GM18909 (cell line): ENCODE data around the gene SERP2.

Source experiments
- ATAC-seq: cut with Tn5 transposase; IDR thresholded peaks from one replicate; pipeline ENCODE4 v1.9.1; 2021; ENCODE audit warnings: mild to moderate bottlenecking; ENCODE audit not compliant: unreplicated experiment, poor library complexity

SERP2 gene

DNA sequence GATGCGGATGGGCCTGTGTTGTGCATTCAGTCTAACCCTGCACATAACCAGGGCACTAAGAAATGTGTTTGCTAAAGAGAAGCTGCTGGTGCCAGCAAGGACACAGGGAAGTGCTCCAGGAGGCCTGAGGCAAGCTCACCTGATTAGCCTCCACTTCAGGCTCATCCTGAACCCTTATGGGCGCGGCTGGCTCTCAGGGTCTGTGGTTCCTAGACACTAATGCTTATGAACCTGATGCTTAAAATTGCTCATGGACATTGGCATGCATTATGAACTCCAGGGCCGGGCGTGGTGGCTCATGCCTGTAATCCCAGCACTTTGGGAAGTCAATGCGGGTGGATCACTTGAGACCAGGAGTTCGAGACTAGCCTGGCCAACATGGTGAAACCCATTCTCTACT is 34.3 kb downstream of the SERP2 start:
- no peak for ATAC-seq

DNA sequence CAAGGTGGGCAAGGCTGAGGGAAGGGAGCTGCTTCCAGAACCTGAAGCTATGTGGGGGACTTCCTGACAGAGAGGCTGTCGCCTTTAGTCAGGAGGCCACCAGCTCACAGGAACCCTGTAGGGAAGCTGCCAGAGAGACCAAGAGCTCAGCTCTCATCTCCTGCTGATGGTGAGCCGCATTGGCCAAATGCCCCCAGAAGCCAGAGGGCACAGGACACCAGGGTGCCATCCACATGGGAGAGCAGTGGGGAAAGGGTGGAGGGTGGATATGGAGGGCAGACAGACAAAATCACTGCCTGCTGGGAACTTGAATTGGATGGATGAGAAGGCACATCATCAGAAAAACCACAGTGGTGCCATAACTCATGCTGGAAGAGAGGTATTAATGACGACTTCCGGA is 36.0 kb downstream of the SERP2 start:
- ATAC-seq, result no peak

DNA sequence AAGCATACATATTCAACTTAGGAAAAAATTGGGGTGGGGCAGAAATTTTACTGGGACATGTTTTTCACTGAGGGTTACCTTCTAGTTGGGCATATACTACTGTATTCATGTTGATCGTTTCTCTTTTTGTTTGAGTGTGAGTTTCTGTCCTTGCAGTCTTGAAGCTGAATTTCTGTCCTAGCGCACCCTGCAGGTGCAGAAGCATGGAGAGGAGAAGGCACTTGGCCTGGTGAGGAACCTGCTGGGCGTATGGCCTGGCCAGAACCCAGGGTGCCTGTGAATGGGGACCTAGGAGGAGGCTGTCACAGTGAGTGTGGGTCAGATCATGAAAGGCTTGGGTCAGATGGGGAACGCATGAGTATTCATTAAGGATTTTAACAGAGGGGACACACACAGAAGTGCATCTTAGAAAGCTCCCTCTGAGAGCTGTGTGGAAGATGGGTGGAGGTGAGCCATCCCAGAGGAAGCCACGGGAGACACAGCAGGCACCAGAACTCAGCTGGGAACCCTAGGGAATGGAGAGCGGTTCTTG is 36.8 kb downstream of the SERP2 start:
- ATAC-seq, result no peak

DNA sequence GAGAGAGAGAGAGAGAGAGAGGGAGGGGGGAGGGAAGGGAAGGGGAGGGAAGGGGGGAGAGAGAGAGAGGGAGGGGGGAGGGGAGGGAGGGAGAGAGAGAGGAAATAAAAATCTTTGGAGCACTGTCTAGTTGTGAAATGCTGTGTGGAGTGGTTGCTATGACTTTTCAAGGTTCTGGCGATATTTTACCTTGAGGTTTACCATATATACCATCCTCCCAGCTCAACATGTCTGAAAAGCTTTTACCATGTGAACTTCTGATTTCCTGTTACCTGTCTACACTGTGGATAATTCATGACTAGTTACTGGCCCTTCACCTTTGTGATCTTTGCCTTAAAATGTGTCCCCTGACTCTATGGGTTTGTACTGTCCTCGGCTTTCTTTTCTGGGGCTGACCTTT is 38.2 kb downstream of the SERP2 start:
- no peak for ATAC-seq

DNA sequence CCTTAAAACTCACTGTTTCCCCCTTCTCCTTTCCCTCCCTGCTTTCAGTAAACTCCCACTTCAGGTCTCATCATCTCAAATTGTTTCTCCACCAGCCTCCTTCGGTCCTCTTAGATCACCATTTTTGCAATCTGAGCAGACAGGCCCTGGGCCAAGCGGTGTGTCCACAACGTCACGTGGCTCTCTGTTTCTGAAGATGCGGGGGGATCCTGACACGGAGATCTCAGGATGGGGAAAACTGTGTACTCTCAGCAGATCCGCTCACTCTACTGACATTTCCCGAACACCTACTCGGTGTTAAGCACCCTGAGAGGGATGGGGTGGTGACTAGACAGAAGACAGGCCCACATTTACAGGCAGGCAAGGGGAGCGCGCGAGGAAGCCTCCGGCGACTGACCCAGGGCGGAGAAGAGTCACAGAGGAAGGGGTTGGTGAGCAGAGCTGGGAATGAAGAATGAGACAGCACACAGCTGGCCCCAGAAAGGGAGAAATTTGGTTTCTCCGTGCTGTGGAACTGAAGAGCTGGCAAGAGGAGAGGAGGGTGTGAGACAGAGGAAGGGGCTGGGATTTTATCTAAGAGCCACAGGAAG is 38.8 kb downstream of the SERP2 start:
- ATAC-seq, result no peak

DNA sequence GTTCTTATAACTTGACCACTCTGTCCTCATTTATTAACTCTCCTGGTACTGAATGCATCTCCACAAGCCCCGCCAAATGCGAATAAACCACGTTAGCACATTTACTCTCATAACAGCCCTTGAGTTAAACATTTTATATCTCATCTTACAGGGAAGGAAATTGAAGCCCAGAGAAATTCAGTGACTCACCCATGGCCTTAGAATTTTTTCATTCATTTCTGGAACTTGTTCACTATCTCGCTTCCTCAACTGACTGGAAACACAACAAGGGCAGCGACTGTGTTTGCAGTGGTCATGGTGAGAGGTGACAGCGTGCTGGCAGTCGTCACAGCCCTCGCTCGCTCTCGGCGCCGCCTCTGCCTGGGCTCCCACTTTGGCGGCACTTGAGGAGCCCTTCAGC is 39.5 kb downstream of the SERP2 start:
- ATAC-seq, result no peak

DNA sequence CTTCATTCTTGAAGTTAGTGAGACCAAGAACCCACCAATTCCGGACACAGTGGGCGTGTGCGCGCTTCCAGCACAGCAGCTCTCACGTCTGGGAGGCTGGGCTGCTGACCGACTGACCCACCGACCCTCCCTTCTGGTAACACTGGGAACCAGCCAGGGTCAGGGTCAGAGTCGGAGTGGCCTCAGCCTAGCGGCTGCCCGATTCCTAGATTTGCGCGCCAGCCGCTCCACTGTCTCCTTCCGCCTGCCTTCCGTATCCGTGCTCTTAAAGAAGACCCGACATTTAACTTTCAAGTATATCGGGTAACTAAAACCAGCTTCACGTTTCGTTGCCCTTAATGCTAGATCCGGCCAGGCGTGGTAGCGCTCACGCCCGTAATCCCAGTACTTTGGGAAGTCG is 41.1 kb downstream of the SERP2 start:
- ATAC-seq, result no peak

DNA sequence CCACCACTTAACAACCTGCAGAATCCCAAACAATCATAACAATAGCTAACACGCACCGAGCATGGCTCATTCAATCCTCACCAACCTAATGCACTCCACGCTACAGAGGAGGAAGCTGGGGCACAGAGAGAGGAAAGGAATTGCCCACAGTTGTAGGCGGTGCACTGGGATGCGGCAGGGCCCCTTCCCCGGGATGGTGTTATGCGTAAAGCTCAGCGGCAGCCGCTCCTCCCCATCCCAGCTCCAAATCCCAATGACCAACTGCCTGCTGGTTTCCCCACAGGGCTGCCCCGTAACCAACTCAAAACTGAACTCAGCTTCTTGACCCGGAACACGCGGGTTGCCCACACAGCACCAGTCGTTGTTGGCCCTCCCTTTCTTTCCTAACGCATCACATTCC is 42.2 kb downstream of the SERP2 start:
- no peak for ATAC-seq

DNA sequence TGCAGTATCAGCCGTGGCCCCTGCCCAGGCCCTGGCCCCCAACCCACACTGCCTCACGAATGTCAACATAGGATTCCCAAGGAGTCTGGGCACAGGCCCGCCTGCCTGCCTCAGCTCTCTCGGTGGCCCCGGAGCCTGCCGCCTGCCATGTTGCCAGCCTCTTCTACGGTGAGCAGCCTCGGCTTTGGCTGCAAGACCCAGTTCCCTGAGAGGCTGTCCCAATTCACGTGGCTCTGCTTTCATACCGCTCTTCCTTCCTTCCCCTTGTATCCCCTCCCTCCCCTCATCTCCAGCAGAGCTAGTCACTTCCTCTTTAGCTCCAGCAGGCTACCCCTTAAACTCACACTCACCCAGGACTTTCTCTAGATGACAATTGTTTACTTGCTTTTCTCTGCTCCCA is 42.7 kb downstream of the SERP2 start:
- ATAC-seq, result no peak

DNA sequence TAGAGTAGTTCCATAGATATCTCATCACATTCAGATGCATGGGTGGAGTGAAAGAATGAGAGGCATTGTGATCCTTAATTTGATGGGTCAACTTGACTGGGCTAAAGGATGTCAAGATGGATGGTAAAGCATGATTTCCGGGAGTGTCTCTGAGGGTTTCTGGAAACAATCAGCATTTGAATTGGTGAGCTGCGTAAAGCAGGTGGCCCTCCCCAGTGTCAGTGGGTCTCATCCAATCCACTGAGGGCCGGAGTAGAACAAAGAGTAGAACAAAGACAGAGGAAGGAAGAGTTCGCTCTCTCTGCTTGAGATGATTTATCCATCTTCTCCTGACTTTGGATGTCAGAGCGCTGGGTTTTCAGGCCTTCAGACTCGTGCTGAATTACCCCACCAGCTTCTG is 43.1 kb downstream of the SERP2 start:
- no peak for ATAC-seq

DNA sequence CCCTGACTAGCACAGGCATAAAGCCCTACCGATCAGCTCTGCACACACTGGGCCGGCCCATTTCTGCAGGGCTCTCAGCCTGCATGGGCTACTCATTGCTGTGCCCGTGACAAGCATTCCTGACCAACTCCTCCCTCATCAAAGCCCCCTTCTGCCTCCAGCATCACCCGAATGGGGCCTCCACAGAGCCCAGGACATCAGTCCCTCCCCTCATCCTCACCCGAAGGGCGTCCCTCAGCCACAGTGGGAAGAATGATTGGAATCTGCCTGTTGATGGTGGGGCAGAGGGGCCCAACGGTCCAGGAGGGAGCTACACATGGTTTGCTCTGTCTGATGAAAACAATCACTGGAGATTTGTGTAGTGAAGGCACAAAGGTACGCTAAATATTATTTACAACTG is 43.8 kb downstream of the SERP2 start:
- no peak for ATAC-seq

DNA sequence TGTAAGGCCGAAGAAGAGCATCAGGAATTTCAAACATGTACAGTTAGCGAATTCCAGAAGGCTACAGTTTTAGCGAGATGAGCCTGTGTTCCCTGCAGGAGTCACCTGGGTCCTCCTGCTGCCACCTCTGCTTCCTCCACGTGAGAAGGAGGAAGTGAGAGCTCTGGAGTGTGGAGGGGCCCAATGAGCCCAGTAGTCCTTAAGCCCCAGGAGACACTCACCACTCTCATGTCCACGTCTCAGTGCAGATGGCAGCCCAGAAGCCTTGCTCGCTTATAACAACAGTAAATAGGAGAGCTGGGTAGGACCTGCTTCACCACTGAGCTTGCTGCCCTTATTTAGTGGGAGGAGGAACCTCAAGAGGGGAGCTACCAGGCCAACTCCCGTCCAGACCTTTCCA is 44.3 kb downstream of the SERP2 start:
- no peak for ATAC-seq

DNA sequence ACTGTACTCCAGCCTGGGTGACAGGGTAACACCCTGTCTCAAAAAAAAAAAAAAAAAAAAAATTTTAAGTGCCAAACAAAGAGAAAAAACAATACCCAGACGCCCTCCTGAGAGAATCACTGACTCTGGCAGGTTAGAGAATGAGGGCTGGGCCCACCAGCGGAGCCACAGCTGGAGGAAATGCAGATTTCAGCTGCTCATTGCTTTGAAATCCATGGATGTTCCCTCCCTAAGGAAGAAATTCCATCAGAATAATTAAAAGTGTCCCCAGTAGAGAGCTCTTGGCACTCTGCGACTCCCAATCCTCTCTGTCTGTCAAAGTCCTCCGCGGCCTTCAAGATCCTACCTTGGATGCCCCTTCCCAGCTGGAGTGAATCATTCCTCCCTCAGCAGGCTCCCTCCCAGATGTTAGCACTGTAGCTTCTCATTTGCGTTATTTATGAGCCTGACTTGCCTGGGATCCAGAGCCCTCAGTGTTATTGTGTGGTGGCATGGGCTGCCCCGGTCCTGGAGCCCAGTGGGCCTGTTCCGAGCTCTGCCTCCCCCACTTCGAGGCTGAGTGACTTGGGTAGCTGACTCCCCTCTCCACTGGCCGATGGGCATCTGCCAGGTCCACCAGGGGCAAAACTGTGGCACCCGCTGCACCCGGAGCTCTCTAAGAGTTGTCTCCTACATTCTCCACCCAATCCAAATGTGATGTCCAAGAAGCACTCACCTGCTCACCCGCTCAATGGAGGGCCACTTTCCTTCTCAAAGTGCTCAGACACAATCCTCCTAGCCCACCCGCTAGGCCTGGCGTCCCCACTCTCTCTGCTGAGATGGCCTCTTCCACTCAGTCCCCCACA is 47.0 kb downstream of the SERP2 start:
- ATAC-seq, result no peak

DNA sequence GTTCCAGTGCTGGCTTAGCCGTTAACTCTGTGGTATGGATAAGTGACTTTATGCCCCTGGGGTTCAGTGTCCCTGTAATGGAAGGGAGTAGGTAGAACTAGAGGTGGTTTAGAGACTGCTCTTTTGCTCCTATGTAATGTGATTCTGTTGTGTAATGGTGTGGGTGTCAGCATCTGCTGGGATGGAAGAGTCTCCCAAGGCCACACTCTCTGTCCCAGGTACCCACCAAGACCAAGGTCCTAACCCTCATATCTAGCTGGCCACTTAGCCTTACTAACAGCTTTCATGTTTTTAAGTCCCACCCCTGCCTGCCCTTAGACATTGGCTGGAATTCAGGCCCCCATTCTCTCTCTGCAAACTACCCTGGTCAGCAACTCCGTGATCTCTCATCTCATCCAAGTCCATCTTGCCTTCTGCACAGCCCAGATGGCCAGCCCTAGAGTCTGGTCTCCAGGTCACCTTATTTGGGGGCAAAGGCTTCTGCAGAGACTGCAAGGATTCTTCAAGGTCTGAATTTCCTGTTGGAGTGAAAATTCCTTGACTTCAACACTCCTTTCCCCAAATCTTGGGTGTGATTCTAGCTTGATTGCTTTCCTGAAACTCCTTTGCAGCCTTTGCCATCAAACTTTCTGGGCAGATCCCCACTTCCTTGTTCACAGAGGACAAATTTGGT is 48.4 kb downstream of the SERP2 start:
- ATAC-seq, result no peak

DNA sequence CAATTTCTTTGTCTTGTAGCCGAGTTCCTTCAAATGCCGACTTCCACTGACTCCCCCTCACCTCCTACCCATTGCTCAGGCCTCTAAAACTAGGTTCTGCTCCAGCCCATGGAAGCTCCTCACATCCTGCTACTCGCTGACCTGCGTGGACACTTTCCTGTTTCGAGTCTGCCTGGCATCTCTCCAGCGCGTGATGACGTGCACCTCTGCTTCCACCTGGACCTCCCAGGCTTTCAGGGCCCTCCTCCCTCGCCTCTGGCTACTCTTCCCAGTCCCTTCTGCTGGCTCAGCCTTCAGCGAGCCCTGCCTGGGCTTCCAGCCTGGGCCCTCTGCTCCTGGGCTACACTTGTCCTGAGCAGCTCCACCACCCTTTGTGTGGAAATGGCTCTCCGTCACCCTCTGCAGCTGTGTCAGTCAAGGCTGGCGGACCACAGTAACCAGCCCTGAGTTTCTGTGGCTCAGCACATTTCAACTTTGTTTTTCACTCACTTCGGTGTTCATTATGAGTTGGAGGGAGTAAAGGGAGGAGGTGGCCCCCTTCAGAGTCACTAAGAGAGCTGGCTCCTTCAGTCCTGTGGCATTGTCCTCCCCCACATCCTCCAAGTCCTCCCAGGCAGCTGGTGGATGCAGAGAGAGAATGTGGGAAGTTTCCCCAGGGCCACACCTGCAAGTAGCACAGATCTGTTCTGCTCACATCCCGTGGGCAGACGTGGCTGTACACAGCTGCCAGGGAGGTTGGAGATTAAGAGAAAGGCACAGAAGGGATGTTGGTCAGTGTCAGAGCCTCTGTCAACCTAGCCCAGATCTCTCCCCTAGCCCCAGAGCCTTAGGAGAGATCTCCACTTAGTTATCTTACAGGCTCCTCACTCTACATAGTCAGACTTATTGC is 49.4 kb downstream of the SERP2 start:
- ATAC-seq, result no peak

DNA sequence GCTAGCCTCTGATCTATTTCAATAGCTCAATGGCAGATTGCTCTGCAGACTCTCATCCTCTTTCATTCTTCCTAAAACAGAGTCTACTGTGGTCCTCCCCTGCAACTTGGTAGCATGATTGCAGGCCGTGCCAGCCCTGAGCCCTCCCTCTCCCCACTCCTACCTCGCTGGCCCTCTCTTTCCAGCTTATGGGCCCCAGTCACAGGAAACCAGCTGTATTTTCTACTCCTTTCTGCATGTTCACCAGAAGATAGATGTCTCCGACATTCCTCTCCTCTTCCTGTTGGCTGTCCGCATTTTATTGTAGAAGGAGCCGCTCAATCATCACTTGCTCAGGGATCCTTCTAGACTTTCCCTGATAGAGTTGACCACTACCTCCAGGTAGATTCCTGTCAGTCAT is 50.2 kb downstream of the SERP2 start:
- no peak for ATAC-seq

DNA sequence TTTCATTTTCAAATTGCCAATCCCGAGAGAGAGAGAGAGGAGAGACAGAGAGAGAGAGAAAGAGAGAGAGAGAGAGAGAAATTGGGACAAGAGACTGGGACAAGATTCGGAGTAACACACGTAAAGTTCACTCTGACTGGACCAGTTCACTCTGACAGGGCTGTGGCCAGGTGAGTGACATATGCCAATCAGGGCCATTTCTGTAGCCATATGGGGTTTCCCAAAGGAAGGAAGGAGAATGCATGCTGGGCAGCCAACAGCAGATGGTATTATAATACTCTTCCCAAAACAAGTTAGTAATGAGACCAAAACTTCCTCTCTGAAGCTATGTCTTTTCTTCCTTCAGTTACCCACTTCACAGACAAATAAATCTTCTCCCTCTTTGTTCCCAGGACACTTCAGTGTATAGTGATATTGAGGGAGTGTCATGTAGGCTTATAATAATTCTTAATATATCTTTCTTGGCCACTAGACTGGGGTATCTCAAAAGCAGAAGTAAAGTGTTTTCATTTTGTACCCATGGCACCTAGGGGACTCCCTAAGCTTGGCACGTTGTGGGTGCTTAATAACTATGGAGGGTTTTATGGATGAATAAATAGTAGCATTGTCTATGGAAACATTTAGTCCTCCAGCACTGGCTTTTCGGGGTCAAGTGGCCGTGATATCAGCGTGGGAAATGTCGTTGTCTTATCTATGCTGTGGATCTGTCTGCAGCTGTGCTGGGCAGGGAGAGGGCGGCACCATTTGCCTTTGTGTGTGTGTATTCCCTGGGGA is 51.6 kb downstream of the SERP2 start:
- no peak for ATAC-seq

DNA sequence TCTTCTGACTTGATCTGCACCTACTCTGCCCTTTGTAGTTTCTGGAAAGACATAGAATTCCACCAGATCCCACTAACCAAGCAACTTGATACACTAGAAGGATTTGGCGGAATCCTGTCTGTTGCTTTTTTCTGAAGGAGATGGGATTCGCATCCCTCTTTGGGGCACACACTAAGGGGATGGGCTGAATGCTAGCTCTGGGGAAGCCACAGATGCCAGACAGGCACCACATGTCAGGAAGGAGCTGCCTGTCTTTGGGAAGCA is 52.1 kb downstream of the SERP2 start:
- ATAC-seq, result no peak

DNA sequence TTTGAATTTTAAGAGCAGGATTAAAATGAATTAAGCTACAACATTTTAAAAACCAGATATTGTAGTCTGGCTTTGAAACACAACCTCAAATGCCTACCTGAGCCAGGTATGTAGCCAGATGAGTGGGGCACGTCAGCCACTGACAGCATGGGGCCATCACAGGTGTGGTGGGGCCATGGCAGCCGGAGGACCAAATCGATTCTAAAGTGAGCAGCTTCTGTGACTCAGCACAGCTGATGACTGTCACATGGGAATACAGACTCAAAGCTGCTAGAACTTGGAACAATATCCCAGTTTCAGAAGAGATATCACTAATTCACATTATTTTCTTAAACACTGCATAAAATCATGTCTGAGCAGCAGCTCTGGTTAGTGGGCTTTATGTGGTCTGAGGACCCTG is 52.8 kb downstream of the SERP2 start:
- ATAC-seq, result no peak

DNA sequence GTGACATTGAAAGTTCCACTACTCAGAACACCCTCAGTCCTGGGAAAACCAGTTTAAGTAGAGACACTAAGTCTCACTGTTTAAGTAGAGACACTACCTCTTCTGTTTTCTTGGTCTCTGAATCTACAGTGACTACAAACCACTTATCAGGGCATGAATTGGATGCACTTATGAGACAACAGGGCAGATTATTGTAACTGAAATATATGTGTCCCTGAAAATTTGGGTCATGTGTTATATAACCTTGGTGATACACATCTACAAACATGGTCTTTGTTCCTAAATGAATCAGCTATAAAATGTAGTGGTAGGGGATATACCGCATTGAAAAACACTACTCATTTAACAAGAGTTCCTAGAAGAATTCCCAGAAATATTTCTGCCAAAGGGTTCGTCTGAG is 55.7 kb downstream of the SERP2 start:
- ATAC-seq, result no peak
